OCI-LY7 (cell line): ENCODE measurements around the gene URM1.

Experiments
- CTCF ChIP-seq: fragments of 200-600 bp; sonication (generic); conservative IDR thresholded peaks from 2 replicates; pipeline ENCODE4 v1.5.1; 2014; ENCODE audit warnings: mild to moderate bottlenecking, antibody characterized with exemption, low read length, moderate library complexity, mixed read lengths
- EZH2phosphoT487 ChIP-seq: fragments of 200-600 bp; sonication (generic); IDR thresholded peaks from 2 replicates; pipeline ENCODE4 v1.6.1; 2018; ENCODE audit warnings: low read depth, borderline replicate concordance, mild to moderate bottlenecking, mixed run types, antibody characterized with exemption, low read length, moderate library complexity, mixed read lengths

DNA sequence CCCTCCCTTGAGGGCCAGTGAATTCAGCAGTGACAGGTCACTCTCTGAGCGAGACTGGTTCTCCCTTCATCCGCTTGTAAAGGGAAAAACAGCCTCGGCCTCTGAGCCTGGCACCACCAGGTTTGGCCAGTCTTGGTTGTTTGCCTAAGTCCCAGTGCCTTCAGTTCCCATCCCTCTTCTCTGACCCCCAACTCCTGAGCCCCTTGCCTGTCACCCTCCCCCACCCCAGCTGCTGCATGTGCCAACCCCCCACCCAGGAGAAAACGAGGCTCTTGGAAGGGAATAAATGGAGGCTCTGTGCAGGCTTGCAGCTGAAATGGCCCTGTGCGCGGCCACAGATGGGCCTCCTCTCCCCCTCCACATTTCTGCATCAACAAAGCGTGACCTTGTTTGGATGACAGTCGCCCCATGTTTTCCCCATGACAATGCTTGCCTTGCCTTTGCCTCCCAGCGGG, 3.1 kb downstream of the URM1 start:
- TF ChIP-seq CTCF: no peak
- TF ChIP-seq EZH2phosphoT487: no peak
